ENCODE measurements around the gene LMF2. TPM values are rescaled to one million over a fixed set of nuclear protein-coding genes. Genes with fewer than 3 reads are reported as not detected.

LMF2 gene
- total RNA-seq, 4 donors from 2014 or later = 35.4 to 65.0 (median 46.2) TPM

GRCh38 chr22:50459496-50460140 is 47.9 kb downstream of the LMF2 start:
- intact Hi-C loops (cut with DNase I) = no loop called here
- WGBS, 2 donors = 94 to 98% methylated on average over 15 to 22 of the region's 41 CpGs
- no peak for DNase-seq
- H3K4me3 ChIP-seq = no peak overlapping the region
- H3K27me3 ChIP-seq = no peaks in the 10 kb centered on the region
- H3K27ac ChIP-seq = peak overlapping the region in 2 of 4 donors; percentile 73 to 74
- H3K36me3 ChIP-seq = peaks cover 79 to 100% (median 90%) of the 10 kb centered on the region in 3 donors
- TF ChIP-seq POLR2A (IDR thresholded peaks at IDR 0.05) = no peak
- TF ChIP-seq, protein P1, sequence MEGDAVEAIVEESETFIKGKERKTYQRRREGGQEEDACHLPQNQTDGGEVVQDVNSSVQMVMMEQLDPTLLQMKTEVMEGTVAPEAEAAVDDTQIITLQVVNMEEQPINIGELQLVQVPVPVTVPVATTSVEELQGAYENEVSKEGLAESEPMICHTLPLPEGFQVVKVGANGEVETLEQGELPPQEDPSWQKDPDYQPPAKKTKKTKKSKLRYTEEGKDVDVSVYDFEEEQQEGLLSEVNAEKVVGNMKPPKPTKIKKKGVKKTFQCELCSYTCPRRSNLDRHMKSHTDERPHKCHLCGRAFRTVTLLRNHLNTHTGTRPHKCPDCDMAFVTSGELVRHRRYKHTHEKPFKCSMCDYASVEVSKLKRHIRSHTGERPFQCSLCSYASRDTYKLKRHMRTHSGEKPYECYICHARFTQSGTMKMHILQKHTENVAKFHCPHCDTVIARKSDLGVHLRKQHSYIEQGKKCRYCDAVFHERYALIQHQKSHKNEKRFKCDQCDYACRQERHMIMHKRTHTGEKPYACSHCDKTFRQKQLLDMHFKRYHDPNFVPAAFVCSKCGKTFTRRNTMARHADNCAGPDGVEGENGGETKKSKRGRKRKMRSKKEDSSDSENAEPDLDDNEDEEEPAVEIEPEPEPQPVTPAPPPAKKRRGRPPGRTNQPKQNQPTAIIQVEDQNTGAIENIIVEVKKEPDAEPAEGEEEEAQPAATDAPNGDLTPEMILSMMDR (IDR thresholded peaks at IDR 0.05) = no peak
- H3K9me3 ChIP-seq = no peaks in the 10 kb centered on the region
- H3K4me1 ChIP-seq = peaks cover 13 to 33% (median 14%) of the 10 kb centered on the region in 3 donors

DNA sequence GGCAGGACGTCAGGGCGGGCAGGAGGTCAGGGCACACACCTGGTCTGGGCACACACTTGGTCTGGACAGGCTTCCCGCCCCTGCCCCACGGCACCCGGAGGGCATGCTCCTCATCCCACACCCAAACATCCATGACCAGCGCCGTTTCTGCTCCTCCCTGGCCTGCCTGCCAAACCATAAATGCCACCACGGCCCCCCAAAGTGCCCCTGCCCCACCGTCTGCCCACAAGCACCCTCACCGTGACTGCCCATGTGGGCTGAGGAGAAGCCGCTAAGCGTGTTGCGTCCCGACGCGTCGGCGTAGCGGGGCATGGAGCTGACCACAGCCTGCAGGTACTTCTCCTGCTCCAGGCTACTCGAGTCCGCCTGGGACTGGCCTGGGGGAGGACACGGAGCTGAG is 48.5 kb downstream of the LMF2 start:
- Histone ChIP-seq H3K27ac (no peak overlapping the region), H3K9me3 (no peaks in the 10 kb centered on the region), H3K36me3 (peaks cover 79 to 100% (median 90%) of the 10 kb centered on the region in 3 donors), H3K27me3 (no peaks in the 10 kb centered on the region), H3K4me1 (peaks cover 13 to 33% (median 14%) of the 10 kb centered on the region in 3 donors), H3K4me3 (no peak overlapping the region)
- no peak for DNase-seq
- intact Hi-C loops (cut with DNase I) = no loop called here
- TF ChIP-seq POLR2A (IDR thresholded peaks at IDR 0.05) = no peak
- TF ChIP-seq, protein P1 (IDR thresholded peaks at IDR 0.05) = no peak
- WGBS, 2 donors = 87 to 95% methylated on average over 2 to 18 of the region's 22 CpGs

- H3K27me3 ChIP-seq = no peaks in the 10 kb centered on the region
- WGBS, 2 donors = 79 to 81% methylated on average over 16 to 20 of the region's 34 CpGs
- no peak overlapping the region for H3K4me3 ChIP-seq
- no peak for DNase-seq
- peaks cover 63 to 100% (median 70%) of the 10 kb centered on the region in 3 donors for H3K36me3 ChIP-seq
- intact Hi-C loops (cut with DNase I) = no loop called here
- no peak for TF ChIP-seq POLR2A (IDR thresholded peaks at IDR 0.05)
- TF ChIP-seq, protein P1 (IDR thresholded peaks at IDR 0.05) = peak in 2 of 6 experiments; percentile 5 to 29
- no peaks in the 10 kb centered on the region for H3K9me3 ChIP-seq
- H3K4me1 ChIP-seq = peaks cover 12 to 24% (median 13%) of the 10 kb centered on the region in 3 donors
- H3K27ac ChIP-seq = no peak overlapping the region
Observed at GRCh38 chr22:50456466-50457234, 50.9 kb downstream of the LMF2 start.

DNA sequence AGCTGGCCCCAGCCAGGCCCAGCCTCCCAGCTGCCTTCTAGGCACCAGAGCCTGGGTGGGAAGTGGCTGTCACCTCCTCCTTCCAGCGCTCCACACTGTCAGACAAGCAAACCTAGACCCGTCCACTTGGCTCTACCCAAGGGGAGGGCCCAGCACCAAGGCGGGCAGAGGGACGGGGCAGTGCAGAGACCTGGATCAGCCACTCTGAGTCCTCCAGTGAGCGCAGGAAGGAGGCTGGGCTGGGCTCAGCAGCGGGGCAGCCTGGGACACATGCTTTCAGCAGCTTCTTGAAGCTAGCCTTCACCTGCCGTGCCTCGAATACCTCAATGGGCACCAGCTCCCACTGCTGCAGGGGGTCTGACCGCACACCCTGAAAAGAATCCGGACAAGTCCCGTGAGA is 51.5 kb downstream of the LMF2 start:
- no peak for TF ChIP-seq POLR2A (IDR thresholded peaks at IDR 0.05)
- TF ChIP-seq, protein P1 (IDR thresholded peaks at IDR 0.05) = no peak
- intact Hi-C loops (cut with DNase I) = no loop called here
- peaks cover 57 to 100% (median 67%) of the 10 kb centered on the region in 3 donors for H3K36me3 ChIP-seq
- H3K9me3 ChIP-seq = no peaks in the 10 kb centered on the region
- no peaks in the 10 kb centered on the region for H3K27me3 ChIP-seq
- H3K4me1 ChIP-seq = peaks cover 5 to 17% (median 6%) of the 10 kb centered on the region in 3 donors
- WGBS, 2 donors = 80% methylated on average over 1 of the region's 11 CpGs; no CpG with 5 or more reads in 1 of the 2 donors
- DNase-seq = no peak
- no peak overlapping the region for H3K27ac ChIP-seq
- no peak overlapping the region for H3K4me3 ChIP-seq

- no peak for TF ChIP-seq POLR2A (IDR thresholded peaks at IDR 0.05)
- TF ChIP-seq, protein P1 (IDR thresholded peaks at IDR 0.05) = no peak
- intact Hi-C loops (cut with DNase I) = no loop called here
- WGBS, 2 donors = 100% methylated on average over 3 of the region's 18 CpGs; no CpG with 5 or more reads in 1 of the 2 donors
Observed at GRCh38 chr22:50455201-50455600, 52.3 kb downstream of the LMF2 start.

More at GRCh38 chr22:50455201-50455600, 52.3 kb downstream of the LMF2 start:
- DNase-seq = no peak
- H3K36me3 ChIP-seq = peaks cover 51 to 100% (median 59%) of the 10 kb centered on the region in 3 donors
- no peak overlapping the region for H3K4me3 ChIP-seq
- H3K27me3 ChIP-seq = no peaks in the 10 kb centered on the region
- peaks cover 0 to 9% (median 0%) of the 10 kb centered on the region in 3 donors for H3K4me1 ChIP-seq
- H3K27ac ChIP-seq = no peak overlapping the region
- no peaks in the 10 kb centered on the region for H3K9me3 ChIP-seq

Measured in esophagus squamous epithelium (tissue), 5 donors.